ENCODE measurements around the gene SGMS1.
"Not testable (repeated sequence)": the region's sequence is repeated elsewhere in the genome, so short reads cannot be mapped to it uniquely, and the experiment has no call there.

- TF ChIP-seq, protein P1, sequence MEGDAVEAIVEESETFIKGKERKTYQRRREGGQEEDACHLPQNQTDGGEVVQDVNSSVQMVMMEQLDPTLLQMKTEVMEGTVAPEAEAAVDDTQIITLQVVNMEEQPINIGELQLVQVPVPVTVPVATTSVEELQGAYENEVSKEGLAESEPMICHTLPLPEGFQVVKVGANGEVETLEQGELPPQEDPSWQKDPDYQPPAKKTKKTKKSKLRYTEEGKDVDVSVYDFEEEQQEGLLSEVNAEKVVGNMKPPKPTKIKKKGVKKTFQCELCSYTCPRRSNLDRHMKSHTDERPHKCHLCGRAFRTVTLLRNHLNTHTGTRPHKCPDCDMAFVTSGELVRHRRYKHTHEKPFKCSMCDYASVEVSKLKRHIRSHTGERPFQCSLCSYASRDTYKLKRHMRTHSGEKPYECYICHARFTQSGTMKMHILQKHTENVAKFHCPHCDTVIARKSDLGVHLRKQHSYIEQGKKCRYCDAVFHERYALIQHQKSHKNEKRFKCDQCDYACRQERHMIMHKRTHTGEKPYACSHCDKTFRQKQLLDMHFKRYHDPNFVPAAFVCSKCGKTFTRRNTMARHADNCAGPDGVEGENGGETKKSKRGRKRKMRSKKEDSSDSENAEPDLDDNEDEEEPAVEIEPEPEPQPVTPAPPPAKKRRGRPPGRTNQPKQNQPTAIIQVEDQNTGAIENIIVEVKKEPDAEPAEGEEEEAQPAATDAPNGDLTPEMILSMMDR (optimal IDR thresholded peaks at IDR 0.05 in 1 of 3, IDR thresholded peaks at IDR 0.05 in 1 of 3, conservative IDR thresholded peaks at IDR 0.05 in 1 of 3; ENCODE audit: extremely low read depth in 1 of 3, insufficient read depth in 2 of 3, low read length in 3 of 3), result not testable (repeated sequence)
- TF ChIP-seq EZH2 (IDR thresholded peaks at IDR 0.05; ENCODE audit: low read length), result not testable (repeated sequence)
These were observed 361.1 kb downstream of the SGMS1 start for GRCh38 chr10:50262625-50263024.
